ENCODE measurements around the gene TXLNA. TPM values are rescaled to one million over a fixed set of nuclear protein-coding genes. Genes with fewer than 3 reads are reported as not detected.
A peak's percentile ranks its signal among the peaks of the same experiment; 100 is the strongest.

Gene TXLNA
- total and polyA plus RNA-seq, 9 donors = 30.5 to 46.2 (median 34.1) TPM

- under 1% methylated on average over 52 of the region's 55 CpGs for WGBS (ENCODE audit: insufficient coverage)
- H3K27ac ChIP-seq (ENCODE audit: low read length) = peak overlapping the region; percentile 91
- H3K36me3 ChIP-seq (ENCODE audit: control insufficient read depth, insufficient read depth, low read length) = peaks cover 6% of the 10 kb centered on the region
- H3K27me3 ChIP-seq (ENCODE audit: control insufficient read depth, insufficient read depth, low read length) = no peaks in the 10 kb centered on the region
- H3K4me1 ChIP-seq (ENCODE audit: control insufficient read depth, insufficient read depth, low read length) = peaks cover 37% of the 10 kb centered on the region
- H3K4me3 ChIP-seq (ENCODE audit: low read length) = peak overlapping the region; percentile 78
- peak; percentile 86 for DNase-seq
- no peaks in the 10 kb centered on the region for H3K9me3 ChIP-seq (replicated peaks; ENCODE audit: control insufficient read depth, low read depth, low read length)
Measured at GRCh38 chr1:32241001-32241763, 61.7 kb downstream of the TXLNA start.

DNA sequence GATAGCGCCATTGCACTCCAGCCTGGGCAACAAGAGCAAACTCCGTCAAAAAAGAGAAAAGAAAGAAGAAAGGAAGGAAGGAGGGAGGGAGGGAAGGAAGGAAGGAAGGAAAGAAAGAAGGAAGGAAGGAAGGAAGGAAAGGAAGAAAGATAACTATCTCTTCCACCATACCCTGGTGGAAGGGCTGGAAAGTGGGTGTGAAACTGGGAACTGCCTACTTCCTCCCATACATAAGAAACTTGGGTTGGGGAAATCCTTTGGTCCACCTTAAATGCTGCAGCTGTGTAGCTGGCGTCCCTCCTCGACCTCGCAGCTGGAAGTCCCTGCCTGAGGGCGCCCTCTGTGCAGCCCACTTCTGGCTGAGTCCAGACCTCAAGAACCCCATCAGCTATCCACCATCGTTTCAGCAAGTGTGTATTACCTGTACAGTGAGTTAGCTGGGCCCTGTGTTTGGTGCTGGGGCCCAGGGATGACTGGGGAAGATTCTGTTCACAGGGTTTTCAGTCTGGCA lies 62.9 kb downstream of the TXLNA start:
- DNase-seq = peak; percentile 85
- peak overlapping the region; percentile 7 for H3K27ac ChIP-seq (ENCODE audit: low read length)

DNA sequence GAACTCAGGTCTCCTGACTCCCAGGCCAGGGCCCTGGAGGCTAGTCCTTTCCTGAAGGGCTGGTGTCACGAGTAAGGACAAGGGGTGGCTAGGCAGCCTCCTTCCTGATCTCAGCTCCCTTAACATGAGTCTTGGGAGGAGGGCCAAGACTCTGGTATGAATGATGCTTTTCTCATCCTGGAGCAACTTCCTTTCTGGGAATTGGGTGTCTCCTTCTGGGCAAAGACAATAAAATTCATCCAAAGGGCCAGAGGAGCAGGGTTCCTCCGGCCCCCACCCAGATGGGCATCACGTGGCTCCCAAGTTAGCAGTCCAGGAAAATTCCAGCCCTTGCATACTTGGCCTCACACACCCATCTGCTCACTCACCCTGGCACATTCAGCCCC lies 67.4 kb downstream of the TXLNA start, which contains the start of gene FAM167B:
FAM167B (plus strand) TSS at position 335 of the 386 bp plus-strand sequence. CDS start 200 bp downstream, outside the sequence.
- H3K27me3 ChIP-seq (ENCODE audit: control insufficient read depth, insufficient read depth, low read length) = peaks cover 2% of the 10 kb centered on the region
- peak; percentile 70 for DNase-seq
- H3K36me3 ChIP-seq (ENCODE audit: control insufficient read depth, insufficient read depth, low read length) = no peaks in the 10 kb centered on the region
- H3K27ac ChIP-seq (ENCODE audit: low read length) = peak within 1 kb of the TSS; percentile 82
- H3K4me3 ChIP-seq (ENCODE audit: low read length) = no peak within 1 kb of the TSS
- no peaks in the 10 kb centered on the region for H3K9me3 ChIP-seq (replicated peaks; ENCODE audit: control insufficient read depth, low read depth, low read length)
- WGBS (ENCODE audit: insufficient coverage) = 41% methylated on average over 2 of the region's 3 CpGs
- peaks cover 48% of the 10 kb centered on the region for H3K4me1 ChIP-seq (ENCODE audit: control insufficient read depth, insufficient read depth, low read length)

More for the DNA sequence above, 62.9 kb downstream of the TXLNA start:
- Histone ChIP-seq H3K4me3 (ENCODE audit: low read length) (no peak overlapping the region), H3K27me3 (ENCODE audit: control insufficient read depth, insufficient read depth, low read length) (no peaks in the 10 kb centered on the region), H3K9me3 (replicated peaks; ENCODE audit: control insufficient read depth, low read depth, low read length) (no peaks in the 10 kb centered on the region), H3K36me3 (ENCODE audit: control insufficient read depth, insufficient read depth, low read length) (peaks cover 4% of the 10 kb centered on the region), H3K4me1 (ENCODE audit: control insufficient read depth, insufficient read depth, low read length) (peaks cover 46% of the 10 kb centered on the region)
- 80% methylated on average over 1 of the region's 7 CpGs for WGBS (ENCODE audit: insufficient coverage)

- no peaks in the 10 kb centered on the region for H3K9me3 ChIP-seq (replicated peaks; ENCODE audit: control insufficient read depth, low read depth, low read length)
- 43% methylated on average over 8 of the region's 12 CpGs for WGBS (ENCODE audit: insufficient coverage)
- peaks cover 2% of the 10 kb centered on the region for H3K27me3 ChIP-seq (ENCODE audit: control insufficient read depth, insufficient read depth, low read length)
- H3K27ac ChIP-seq (ENCODE audit: low read length) = peak overlapping the region; percentile 82
- no peak overlapping the region for H3K4me3 ChIP-seq (ENCODE audit: low read length)
- H3K4me1 ChIP-seq (ENCODE audit: control insufficient read depth, insufficient read depth, low read length) = peaks cover 46% of the 10 kb centered on the region
- DNase-seq = no peak
- H3K36me3 ChIP-seq (ENCODE audit: control insufficient read depth, insufficient read depth, low read length) = no peaks in the 10 kb centered on the region
Measured at GRCh38 chr1:32247452-32247851, 68.0 kb downstream of the TXLNA start.

Other genes with a start within 250 kb of the TXLNA start
- 260 TPM for gene PTP4A2, start 241.3 kb upstream of the TXLNA start, total RNA-seq
- 100 to 1,000 TPM; 147 to 234 (median 202) TPM for gene PTP4A2, start 241.3 kb upstream of the TXLNA start, polyA plus RNA-seq (ENCODE audit: insufficient read depth in 1 of 8, insufficient read length in 8 of 8, low replicate concordance in 1 of 8)
- 60.7 TPM for gene KHDRBS1, start 165.8 kb upstream of the TXLNA start, total RNA-seq
- 100 to 1,000 TPM; 125 to 173 (median 146) TPM for gene KHDRBS1, start 165.8 kb upstream of the TXLNA start, polyA plus RNA-seq (ENCODE audit: insufficient read depth in 1 of 8, insufficient read length in 8 of 8, low replicate concordance in 1 of 8)
- 4.1 TPM for gene TMEM39B, start 106.7 kb upstream of the TXLNA start, total RNA-seq
- 10 to 100 TPM; 11.8 to 18.0 (median 14.5) TPM for gene TMEM39B, start 106.7 kb upstream of the TXLNA start, polyA plus RNA-seq (ENCODE audit: insufficient read depth in 1 of 8, insufficient read length in 8 of 8, low replicate concordance in 1 of 8)
- 24.4 TPM for gene KPNA6, start 71.6 kb upstream of the TXLNA start, total RNA-seq
- 10 to 100 TPM; 19.7 to 28.3 (median 23.8) TPM for gene KPNA6, start 71.6 kb upstream of the TXLNA start, polyA plus RNA-seq (ENCODE audit: insufficient read depth in 1 of 8, insufficient read length in 8 of 8, low replicate concordance in 1 of 8)
- 63.7 TPM for gene CCDC28B, start 20.9 kb downstream of the TXLNA start, total RNA-seq
- 10 to 100 TPM; 31.9 to 70.0 (median 44.5) TPM for gene CCDC28B, start 20.9 kb downstream of the TXLNA start, polyA plus RNA-seq (ENCODE audit: insufficient read depth in 1 of 8, insufficient read length in 8 of 8, low replicate concordance in 1 of 8)
- 2.5 TPM for gene IQCC, start 26.0 kb downstream of the TXLNA start, total RNA-seq
- 1 to 10 TPM; 2.4 to 3.9 (median 3.1) TPM for gene IQCC, start 26.0 kb downstream of the TXLNA start, polyA plus RNA-seq (ENCODE audit: insufficient read depth in 1 of 8, insufficient read length in 8 of 8, low replicate concordance in 1 of 8)
- gene DCDC2B, start 29.4 kb downstream of the TXLNA start, total RNA-seq = not detected
- 1 to 10 TPM in 1 of 8 donors, under 1 TPM in 7; 0.15 to 1.1 (median 0.34) TPM for gene DCDC2B, start 29.4 kb downstream of the TXLNA start, polyA plus RNA-seq (ENCODE audit: insufficient read depth in 1 of 8, insufficient read length in 8 of 8, low replicate concordance in 1 of 8)
- 8.7 TPM for gene TMEM234, start 42.7 kb downstream of the TXLNA start, total RNA-seq
- gene TMEM234, start 42.7 kb downstream of the TXLNA start, polyA plus RNA-seq (ENCODE audit: insufficient read depth in 1 of 8, insufficient read length in 8 of 8, low replicate concordance in 1 of 8) = 10 to 100 TPM in 5 of 8 donors, 1 to 10 TPM in 3; 7.8 to 11.9 (median 10.1) TPM
- 183 TPM for gene EIF3I, start 42.7 kb downstream of the TXLNA start, total RNA-seq
- 100 to 1,000 TPM; 159 to 179 (median 175) TPM for gene EIF3I, start 42.7 kb downstream of the TXLNA start, polyA plus RNA-seq (ENCODE audit: insufficient read depth in 1 of 8, insufficient read length in 8 of 8, low replicate concordance in 1 of 8)
- gene FAM167B, start 67.5 kb downstream of the TXLNA start, total RNA-seq = 2.5 TPM
- gene FAM167B, start 67.5 kb downstream of the TXLNA start, polyA plus RNA-seq (ENCODE audit: insufficient read depth in 1 of 8, insufficient read length in 8 of 8, low replicate concordance in 1 of 8) = 1 to 10 TPM; 4.3 to 5.6 (median 4.7) TPM
- 0.62 TPM for gene LCK, start 71.6 kb downstream of the TXLNA start, total RNA-seq
- gene LCK, start 71.6 kb downstream of the TXLNA start, polyA plus RNA-seq (ENCODE audit: insufficient read depth in 1 of 8, insufficient read length in 8 of 8, low replicate concordance in 1 of 8) = 1 to 10 TPM in 2 of 8 donors, under 1 TPM in 6; 0.34 to 1.3 (median 0.77) TPM
- gene HDAC1, start 112.4 kb downstream of the TXLNA start, total RNA-seq = 31.2 TPM
- gene HDAC1, start 112.4 kb downstream of the TXLNA start, polyA plus RNA-seq (ENCODE audit: insufficient read depth in 1 of 8, insufficient read length in 8 of 8, low replicate concordance in 1 of 8) = 10 to 100 TPM; 29.2 to 46.5 (median 41.2) TPM
- 50.1 TPM for gene MARCKSL1, start 156.6 kb downstream of the TXLNA start, total RNA-seq
- gene MARCKSL1, start 156.6 kb downstream of the TXLNA start, polyA plus RNA-seq (ENCODE audit: insufficient read depth in 1 of 8, insufficient read length in 8 of 8, low replicate concordance in 1 of 8) = 100 to 1,000 TPM; 147 to 210 (median 175) TPM
- gene FAM229A, start 182.8 kb downstream of the TXLNA start, total RNA-seq = 5.3 TPM
- gene FAM229A, start 182.8 kb downstream of the TXLNA start, polyA plus RNA-seq (ENCODE audit: insufficient read depth in 1 of 8, insufficient read length in 8 of 8, low replicate concordance in 1 of 8) = 10 to 100 TPM in 1 of 8 donors, 1 to 10 TPM in 7; 3.3 to 10.4 (median 5.9) TPM
- 1.2 TPM for gene TSSK3, start 182.9 kb downstream of the TXLNA start, total RNA-seq
- gene TSSK3, start 182.9 kb downstream of the TXLNA start, polyA plus RNA-seq (ENCODE audit: insufficient read depth in 1 of 8, insufficient read length in 8 of 8, low replicate concordance in 1 of 8) = 1 to 10 TPM in 7 of 8 donors, under 1 TPM in 1; 0.55 to 3.6 (median 1.9) TPM
- gene BSDC1, start 214.8 kb downstream of the TXLNA start, total RNA-seq = 41.4 TPM
- 10 to 100 TPM; 32.6 to 48.3 (median 41.2) TPM for gene BSDC1, start 214.8 kb downstream of the TXLNA start, polyA plus RNA-seq (ENCODE audit: insufficient read depth in 1 of 8, insufficient read length in 8 of 8, low replicate concordance in 1 of 8)

Measured in muscle of leg (tissue), 11 donors.